ENCODE results near the gene MASTL. TPM values are rescaled to one million over a fixed set of nuclear protein-coding genes. Genes with fewer than 3 reads are reported as not detected.

Gene MASTL
- total RNA-seq, 1 donor from 2014 or later = 7.6 TPM

GRCh38 chr10:27235706-27236105 is 80.6 kb downstream of the MASTL start:
- H3K9me3 Mint-ChIP-seq (ENCODE audit: low read depth) = no peaks in the 10 kb centered on the region
- H3K27me3 Mint-ChIP-seq (ENCODE audit: low read depth) = no peaks in the 10 kb centered on the region

More at GRCh38 chr10:27235706-27236105, 80.6 kb downstream of the MASTL start:
- DNase-seq (ENCODE audit: low spot score) = no peak
- H3K27ac Mint-ChIP-seq (ENCODE audit: unreplicated experiment) = no peak overlapping the region
- TF ChIP-seq CTCF (IDR thresholded peaks at IDR 0.05) = no peak
- H3K4me3 Mint-ChIP-seq (ENCODE audit: unreplicated experiment) = no peak overlapping the region
- H3K36me3 Mint-ChIP-seq (ENCODE audit: low read depth) = peaks cover 4% of the 10 kb centered on the region
- H3K4me1 Mint-ChIP-seq (ENCODE audit: low read depth) = peaks cover 14% of the 10 kb centered on the region

Other genes starting within 250 kb of the MASTL start
- gene ANKRD26, start 54.9 kb upstream of the MASTL start, total RNA-seq = 6.7 to 14.8 TPM (median 7.3 TPM) in 3 replicates
- gene YME1L1, start 968 bp upstream of the MASTL start, total RNA-seq = 128 to 149 TPM (median 137 TPM) in 3 replicates
- 20.6 to 24.7 TPM (median 24.6 TPM) in 3 replicates for gene ACBD5, start 85.4 kb downstream of the MASTL start, total RNA-seq